Heart right ventricle (tissue), 16 donors: ENCODE data around the gene ADAM8. TPM values are rescaled to one million over a fixed set of nuclear protein-coding genes. Genes with fewer than 3 reads are reported as not detected.

Experiments used
- ATAC-seq, 8 donors: fragments of 200-7000 bp; cut with Tn5 transposase; one replicate each; pipeline ENCODE4 v1.9.1; 2020; ENCODE audit warnings: mild to moderate bottlenecking in 8 of 8, moderate library complexity in 8 of 8, moderate number of reproducible peaks in 1 of 8
- DNase-seq, 2 donors: peaks; one replicate each; pipeline ENCODE4 v3.0.0-alpha.2; 2020
- H3K27ac ChIP-seq, 10 donors: fragments of 200-600 bp; sonication (generic) in 2 of 10; one replicate each; pipeline versions ENCODE4 v1.5.0 to v1.8.0; 2020 to 2022; ENCODE audit warnings: mild to moderate bottlenecking in 3 of 10
- H3K27me3 ChIP-seq, 7 donors: fragments of 200-600 bp; one replicate each; pipeline ENCODE4 v1.8.0; 2021 to 2022; ENCODE audit warnings: mild to moderate bottlenecking in 2 of 7
- H3K36me3 ChIP-seq, 9 donors: fragments of 200-600 bp; sonication (generic) in 1 of 9; one replicate each; pipeline versions ENCODE4 v1.5.0 to v1.8.0; 2020 to 2022; ENCODE audit warnings: mild to moderate bottlenecking in 2 of 9
- H3K4me1 ChIP-seq, 9 donors: fragments of 200-600 bp; sonication (generic) in 1 of 9; one replicate each; pipeline versions ENCODE4 v1.5.0 to v1.8.0; 2020 to 2022; ENCODE audit warnings: mild to moderate bottlenecking in 4 of 9
- H3K4me3 ChIP-seq, 10 donors: fragments of 200-600 bp; sonication (generic) in 2 of 10; one replicate each; pipeline versions ENCODE4 v1.5.0 to v1.8.0; 2020 to 2022; ENCODE audit warnings: mild to moderate bottlenecking in 7 of 10, moderate library complexity in 2 of 10
- H3K9me3 ChIP-seq, 11 donors: fragments of 200-600 bp in 10 of 11; sonication (generic) in 2 of 11; one replicate each; pipeline versions ENCODE4 v1.5.0 to v1.8.0; 2013 to 2022; ENCODE audit warnings: mild to moderate bottlenecking in 2 of 11, control low read depth in 1 of 11, moderate library complexity in 1 of 11
- CTCF ChIP-seq, 9 donors: fragments of 200-600 bp; sonication (generic) in 2 of 9; IDR thresholded peaks; one replicate each; pipeline versions ENCODE4 v1.5.0 to v1.8.0; 2021 to 2022; ENCODE audit warnings: antibody characterized with exemption in 9 of 9, mild to moderate bottlenecking in 5 of 9, moderate library complexity in 1 of 9
- WGBS, 2 donors: extraction: QIAGEN DNeasy Blood & Tissue Kit; methylation state at CpG; one replicate each; pipeline ENCODE4 v1.1.7; 2013; ENCODE audit warnings: inconsistent platforms in 1 of 2; 5-methylcytosine and 5-hydroxymethylcytosine counted together
- intact Hi-C, 10 donors: fragments of 100-400 bp; cut with DNase I; formaldehyde crosslinking; loops; one replicate each; pipeline versions ENCODE4 v1.11.1 to v1.14.2; 2022
- polyA plus RNA-seq, 2 donors: library from polyadenylated mRNA; stranded (reverse); fragments of 200-250 nt; gene quantifications; one replicate each; pipeline ENCODE4 v1.2.3, GENCODE V29; 2013
- total RNA-seq, 10 donors: library from RNA; stranded (reverse); fragmentation: NEBNext Ultra II Directional in 3 of 10; extraction: Animal tissue kit (Norgen Biotek cat#: 25700) in 3 of 10; gene quantifications; one replicate each; pipeline versions ENCODE4 v1.2.1 to v1.2.4, GENCODE V29; 2021 to 2023
- donor health status: Arrhythmogenic right ventricular cardiomyopathy.
- donor health status: ischemic (EF 13 %, LVEDD 7.1; RV severe dilation, severe dysfunction).
- donor health status: healthy with polysubstance abuse.
- donor health status: DM: no; HTN: yes; CAD: no.
- donor health status: DM: no; HTN: no; CAD: no.
- donor health status: ischemic (EF 25% LVEDD 6.9; RV normal size, moderate dysfunction).
- donor health status: ischemic (EF 25% LVEDD 5.7; RV mildly dilated, moderate dysfunction).
- donor health status: healthy.
- donor health status: DM: yes; HTN: yes; CAD: no.
- donor health status: Ischemic cardiomyopathy.
- donor health status: ischemic (EF 35%, LVEDD 5.7; RV mildly dilated, moderate dysfunction).
- donor health status: nonischemic (EF 11% LVEDD 7.7; RV severe dilation, severe dysfunction).
- donor health status: DM: yes; HTN: yes; CAD: no.
- donor health status: PGD.
- donor health status: ischemic (EF 29% LVEDD 5.4; RV normal size, mild dysfunction).
- donor health status: nonischemic (EF 23%, LVEDD 6.1; RV moderate dilation, normal function).

Gene ADAM8
- total and polyA plus RNA-seq, 12 donors: 0.88 to 6.5 (median 1.6) TPM

GRCh38 chr10:133272301-133272963 lies 4.2 kb downstream of the ADAM8 start:
- H3K27ac ChIP-seq: no peak overlapping the region
- no peaks in the 10 kb centered on the region for H3K9me3 ChIP-seq
- peaks cover 0 to 33% (median 27%) of the 10 kb centered on the region in 7 donors for H3K27me3 ChIP-seq
- no peak for TF ChIP-seq CTCF (IDR thresholded peaks at IDR 0.05)
- peaks cover 0 to 64% (median 0%) of the 10 kb centered on the region in 9 donors for H3K36me3 ChIP-seq
- 83 to 87% methylated on average over 29 of the region's 29 CpGs for WGBS, 2 donors
- ATAC-seq (no peak), DNase-seq (no peak)
- peaks cover 0 to 30% (median 13%) of the 10 kb centered on the region in 9 donors for H3K4me1 ChIP-seq
- H3K4me3 ChIP-seq: no peak overlapping the region
- intact Hi-C loops: no loop called here

DNA sequence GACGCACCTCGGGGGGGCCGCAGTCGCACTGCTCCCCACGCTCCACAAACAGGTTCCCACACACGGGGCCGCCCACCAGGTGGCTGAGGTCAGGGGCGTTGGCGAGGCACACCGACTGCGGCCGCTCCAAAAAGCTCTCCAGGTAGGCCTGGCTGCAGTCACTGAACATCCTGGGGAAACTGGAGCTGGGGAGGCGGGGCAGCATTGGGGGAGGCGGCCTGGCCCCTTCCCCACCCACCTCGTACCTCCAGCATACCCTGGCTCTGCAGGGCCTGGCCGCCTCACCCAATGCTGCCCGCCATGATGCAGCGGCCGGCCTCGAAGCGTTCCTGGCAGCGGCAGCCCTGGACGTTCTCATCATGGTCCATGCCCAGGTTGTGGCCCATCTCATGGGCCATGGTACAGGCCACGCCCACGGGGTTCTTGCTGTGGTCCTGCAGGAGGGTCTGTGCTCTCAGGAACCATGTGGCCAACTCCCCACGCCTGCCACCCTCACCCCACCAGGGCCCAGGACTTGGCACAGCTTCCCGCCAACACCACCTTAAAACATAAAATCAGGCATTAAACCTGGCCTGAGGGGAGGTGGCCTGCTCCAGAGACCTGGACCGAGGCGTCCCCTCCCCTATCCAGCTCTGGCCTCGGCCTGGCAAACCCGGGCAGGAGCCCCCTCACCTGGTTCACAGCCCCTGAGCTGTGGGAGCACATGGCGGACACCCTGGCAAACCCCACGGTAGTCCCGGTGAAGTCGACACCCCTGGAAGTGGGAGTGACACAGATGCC lies 5.0 kb downstream of the ADAM8 start:
- DNase-seq (no peak), ATAC-seq (no peak)
- no peak for TF ChIP-seq CTCF (IDR thresholded peaks at IDR 0.05)
- Histone ChIP-seq H3K4me3 (no peak overlapping the region), H3K27me3 (peaks cover 0 to 27% (median 22%) of the 10 kb centered on the region in 7 donors), H3K9me3 (no peaks in the 10 kb centered on the region), H3K27ac (no peak overlapping the region), H3K36me3 (peaks cover 0 to 70% (median 0%) of the 10 kb centered on the region in 9 donors), H3K4me1 (peaks cover 0 to 23% (median 6%) of the 10 kb centered on the region in 9 donors)
- 85% methylated on average over 35 of the region's 35 CpGs for WGBS, 2 donors
- intact Hi-C loops: no loop called here

- DNase-seq (no peak), ATAC-seq (no peak)
- intact Hi-C loops: no loop called here
- Histone ChIP-seq H3K4me3 (no peak overlapping the region), H3K9me3 (no peaks in the 10 kb centered on the region), H3K4me1 (peaks cover 0 to 14% (median 0%) of the 10 kb centered on the region in 9 donors), H3K27me3 (peaks cover 0 to 19% (median 13%) of the 10 kb centered on the region in 7 donors), H3K27ac (no peak overlapping the region), H3K36me3 (peaks cover 0 to 70% (median 0%) of the 10 kb centered on the region in 9 donors)
- TF ChIP-seq CTCF (IDR thresholded peaks at IDR 0.05): no peak
- 93 to 97% methylated on average over 19 of the region's 19 CpGs for WGBS, 2 donors
Observed at GRCh38 chr10:133270773-133271297, 5.8 kb downstream of the ADAM8 start.

GRCh38 chr10:133270204-133270603 lies 6.5 kb downstream of the ADAM8 start:
- intact Hi-C loops: no loop called here
- Histone ChIP-seq H3K36me3 (peaks cover 0 to 70% (median 0%) of the 10 kb centered on the region in 9 donors), H3K27me3 (peaks cover 0 to 12% (median 7%) of the 10 kb centered on the region in 7 donors), H3K4me3 (no peak overlapping the region), H3K27ac (no peak overlapping the region), H3K4me1 (peaks cover 0 to 8% (median 0%) of the 10 kb centered on the region in 9 donors), H3K9me3 (no peaks in the 10 kb centered on the region)
- ATAC-seq (no peak), DNase-seq (no peak)
- WGBS, 2 donors: 92 to 93% methylated on average over 20 of the region's 20 CpGs
- TF ChIP-seq CTCF (IDR thresholded peaks at IDR 0.05): no peak
